ENCODE measurements around the gene ACY1.

Gene ACY1

DNA sequence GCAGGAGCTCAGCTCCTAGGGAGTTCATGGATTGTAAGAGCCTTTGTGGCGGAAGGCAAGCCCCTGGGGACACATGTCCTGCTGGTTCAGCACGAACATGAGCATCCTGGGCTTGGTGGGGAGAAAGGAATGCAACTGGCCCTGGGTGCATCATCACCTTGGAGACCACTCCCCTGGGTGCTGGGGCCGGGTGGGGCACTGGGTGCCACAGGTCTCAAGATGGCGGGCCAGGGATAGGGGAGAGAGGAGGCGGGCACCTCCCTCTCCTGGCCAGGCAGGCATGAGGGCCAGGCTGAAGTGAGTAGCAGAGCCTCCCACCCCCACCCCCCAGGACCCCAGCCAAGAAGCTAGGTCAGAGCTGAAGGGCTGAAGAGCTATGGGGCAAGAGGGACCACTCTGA, 16.8 kb upstream of the ACY1 start:
- peak; percentile 10 to 62 for DNase-seq

DNA sequence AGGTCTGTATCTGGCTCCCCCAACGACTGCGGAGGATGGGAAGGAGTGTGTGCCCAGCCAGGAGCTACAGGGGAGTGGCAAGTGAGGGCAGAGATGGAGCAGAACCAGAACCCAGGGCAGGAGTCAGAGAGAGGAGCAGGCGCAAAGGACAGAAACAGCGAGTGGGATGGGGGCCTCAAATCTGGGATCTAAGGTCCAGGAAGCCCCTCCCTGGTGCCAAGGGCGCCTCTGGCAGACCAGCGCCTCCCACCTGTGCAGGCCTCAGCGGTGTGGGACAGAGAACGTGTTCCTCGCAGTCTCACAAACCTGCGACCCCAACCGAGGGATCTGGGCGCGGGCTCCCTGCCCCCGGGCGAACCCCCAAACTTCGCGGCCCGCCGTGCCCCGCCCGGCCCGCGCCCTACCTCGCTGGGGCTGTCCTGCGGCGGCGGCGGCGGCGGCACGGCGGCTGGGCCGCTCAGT, 16.4 kb upstream of the ACY1 start:
- DNase-seq: peak in 1 of 2 experiments; percentile 57

DNA sequence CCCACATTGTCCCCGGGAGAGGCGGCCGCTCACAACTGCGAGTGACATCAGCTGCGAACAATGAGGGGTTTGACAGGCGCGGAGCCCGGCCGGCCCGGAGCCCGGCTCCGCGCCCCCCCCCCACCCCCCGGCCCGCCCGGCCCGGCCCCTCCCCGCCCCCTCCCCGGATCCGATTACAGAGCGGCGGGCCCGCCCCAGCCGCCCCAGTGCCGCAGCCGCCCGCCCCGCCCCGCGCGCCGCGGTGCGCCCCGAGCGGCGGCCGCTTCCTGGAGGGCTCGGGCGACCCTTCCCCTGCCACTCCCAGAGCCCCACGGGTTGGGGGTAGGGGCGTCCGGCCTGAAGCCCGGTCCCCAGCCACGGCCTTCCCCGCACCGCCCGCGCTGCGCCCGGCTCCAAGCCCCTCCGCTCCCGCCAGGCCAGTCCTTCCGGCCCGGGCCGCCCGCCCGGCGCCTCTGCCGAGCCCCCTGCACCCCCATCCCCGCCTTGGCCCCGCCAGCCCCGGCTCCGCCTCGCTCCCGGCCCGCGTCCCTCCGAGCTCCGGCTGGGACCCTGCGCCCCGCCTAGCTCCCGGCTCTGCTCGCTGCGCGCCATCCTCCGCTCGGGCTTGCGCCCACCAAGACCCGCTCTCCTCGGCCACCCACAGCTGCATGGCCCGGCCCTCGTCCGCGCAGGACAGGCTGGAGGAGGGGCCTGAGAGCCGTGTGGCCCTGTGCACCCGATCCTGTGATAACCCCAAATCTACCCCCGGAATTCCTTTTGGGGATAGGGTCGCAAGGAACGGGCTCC, 15.8 kb upstream of the ACY1 start, which contains the start of gene PCBP4:
TSS of gene PCBP4 (minus strand) at position 71 of the 786 bp plus-strand sequence. CDS start 6,214 bp downstream, outside the sequence.
- peak; percentile 10 to 71 for DNase-seq

DNA sequence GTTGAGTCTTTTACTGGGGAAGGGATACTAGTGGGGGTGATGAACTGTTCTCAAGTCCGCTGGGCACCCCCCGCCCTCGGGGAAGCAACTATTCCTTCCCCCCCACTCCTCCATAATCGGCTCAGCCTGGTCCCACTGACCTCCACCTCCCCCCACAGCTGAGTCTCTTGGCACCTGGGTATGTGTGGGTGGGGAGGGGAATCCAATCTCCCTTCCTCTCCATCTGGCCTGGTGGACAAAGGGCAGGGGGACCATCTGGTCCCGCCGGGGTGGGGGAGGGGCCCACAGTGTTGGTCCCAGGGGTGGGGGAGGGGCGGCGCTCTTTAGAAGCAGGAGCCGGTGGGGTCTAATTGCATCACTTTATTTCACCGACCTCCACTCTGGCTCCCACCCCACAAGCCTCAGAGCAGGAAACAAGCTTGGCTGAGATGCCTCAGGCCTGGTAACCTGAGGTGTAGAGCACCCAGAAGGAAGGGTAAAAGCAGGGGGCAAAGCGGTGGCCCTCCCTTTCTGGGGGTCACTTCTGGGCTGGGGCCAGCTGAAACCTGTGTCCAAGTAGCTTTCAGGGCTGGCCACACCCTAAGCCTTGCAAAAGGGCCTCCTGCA, 15.1 kb upstream of the ACY1 start:
- DNase-seq: peak in 1 of 2 experiments; percentile 50

DNA sequence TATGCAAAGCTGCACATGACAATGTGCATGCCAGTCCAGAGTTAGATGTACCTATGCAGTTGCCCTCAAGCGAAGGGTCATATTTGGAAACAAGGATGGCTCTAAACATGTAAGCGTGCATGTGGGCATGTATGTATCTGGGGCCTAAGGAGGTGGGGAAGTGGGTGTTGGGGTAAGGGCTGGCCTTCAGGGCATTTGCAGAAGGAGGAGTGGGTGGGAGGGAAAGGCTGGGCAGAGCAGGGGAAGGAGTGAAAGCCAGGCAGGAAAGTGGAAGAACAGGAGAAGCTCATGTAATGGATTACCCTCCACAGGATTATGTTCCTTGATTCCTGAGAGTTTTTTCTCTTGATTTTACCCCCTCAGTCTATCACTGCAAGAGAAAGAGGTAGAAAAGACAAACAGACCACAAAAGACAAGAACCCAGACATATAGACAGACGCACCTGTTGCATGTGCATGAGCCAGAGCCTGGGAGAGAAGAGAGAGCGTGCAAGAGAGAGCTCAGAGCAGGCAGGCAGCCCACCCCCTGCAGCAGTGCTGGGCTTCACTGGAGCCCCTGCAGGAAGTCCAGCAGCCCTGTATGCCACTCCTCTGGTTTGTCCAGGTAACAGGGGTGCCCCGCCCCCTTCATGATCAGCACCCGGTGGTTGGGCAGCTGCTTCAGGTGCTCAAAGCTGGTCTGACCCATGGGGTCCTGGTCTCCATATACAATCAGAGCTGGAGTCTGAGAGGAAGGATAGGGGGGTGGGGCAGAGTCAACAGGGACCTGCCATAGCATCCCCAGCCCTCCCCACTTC, 14.3 kb upstream of the ACY1 start:
- no peak for DNase-seq

DNA sequence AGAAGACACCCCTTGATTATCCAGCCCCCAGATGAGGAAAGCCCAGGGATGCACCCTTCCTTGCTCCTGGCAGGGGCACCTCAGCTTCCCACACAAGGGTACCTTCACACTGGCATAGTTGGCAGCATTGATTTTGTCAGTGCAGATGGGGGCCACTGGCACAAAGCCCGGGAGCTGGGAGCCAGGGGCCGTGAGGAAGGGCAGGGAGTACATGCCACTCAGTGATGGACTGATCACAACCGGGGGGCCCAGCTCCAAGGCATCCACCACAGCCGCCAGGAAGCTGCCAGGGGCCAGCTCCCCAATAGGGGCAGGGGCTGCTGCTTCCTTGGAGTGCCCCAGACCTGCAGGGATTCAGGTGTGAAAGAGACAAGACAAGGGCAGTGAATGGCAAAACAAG, 13.5 kb upstream of the ACY1 start:
- DNase-seq: no peak

DNA sequence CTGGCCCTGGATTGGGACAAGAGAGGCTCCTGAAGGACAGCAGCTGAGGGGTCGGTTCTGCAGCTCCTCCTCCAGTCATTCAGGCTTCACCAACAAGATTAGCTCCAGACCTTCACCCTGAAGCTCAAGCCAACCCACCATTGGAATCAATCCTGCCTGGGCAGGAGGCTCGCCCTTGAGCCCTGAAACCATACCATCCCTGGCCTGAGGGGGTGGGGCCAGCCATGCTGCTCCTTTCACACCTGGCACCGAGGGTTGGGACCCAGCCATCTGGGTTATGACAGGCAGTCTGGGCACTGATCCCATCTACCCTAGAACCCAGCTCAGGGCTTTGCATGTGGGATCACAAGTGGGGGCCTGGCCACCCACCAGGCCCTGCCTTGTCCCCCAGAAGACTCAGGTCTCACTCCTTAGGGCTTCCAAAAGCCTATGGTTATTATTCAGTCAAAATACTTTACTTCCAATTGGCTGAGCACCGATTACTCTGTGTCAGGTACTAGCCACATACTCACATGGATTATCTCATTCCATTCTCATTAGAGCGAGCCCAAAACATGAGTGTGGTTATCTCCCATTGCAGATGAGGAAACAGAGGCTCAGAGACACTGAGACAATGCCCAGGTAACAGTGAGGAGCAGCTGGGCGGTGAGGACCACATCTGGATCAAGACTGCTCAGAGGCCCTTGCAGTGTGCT, 12.6 kb upstream of the ACY1 start:
- DNase-seq: no peak

DNA sequence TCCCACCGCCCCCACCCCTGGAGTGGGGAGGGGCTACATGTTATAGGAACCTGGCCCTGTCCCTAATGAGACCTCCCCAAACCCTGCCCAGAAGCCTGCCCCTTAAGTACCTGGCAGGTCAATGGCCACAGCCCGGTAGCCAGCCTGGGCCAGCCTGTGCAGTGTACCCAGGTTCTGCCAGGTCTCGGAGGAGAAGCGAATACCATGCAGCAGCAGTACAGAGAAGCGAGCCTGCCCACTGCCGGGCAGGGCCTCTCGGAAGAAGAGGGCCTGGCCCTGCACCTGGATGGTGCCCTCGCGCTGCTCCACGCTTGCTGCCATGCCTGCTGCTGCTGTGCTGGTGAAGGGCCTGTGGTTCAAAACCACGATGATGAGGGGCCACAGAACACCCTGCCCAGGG, 12.0 kb upstream of the ACY1 start:
- no peak for DNase-seq

DNA sequence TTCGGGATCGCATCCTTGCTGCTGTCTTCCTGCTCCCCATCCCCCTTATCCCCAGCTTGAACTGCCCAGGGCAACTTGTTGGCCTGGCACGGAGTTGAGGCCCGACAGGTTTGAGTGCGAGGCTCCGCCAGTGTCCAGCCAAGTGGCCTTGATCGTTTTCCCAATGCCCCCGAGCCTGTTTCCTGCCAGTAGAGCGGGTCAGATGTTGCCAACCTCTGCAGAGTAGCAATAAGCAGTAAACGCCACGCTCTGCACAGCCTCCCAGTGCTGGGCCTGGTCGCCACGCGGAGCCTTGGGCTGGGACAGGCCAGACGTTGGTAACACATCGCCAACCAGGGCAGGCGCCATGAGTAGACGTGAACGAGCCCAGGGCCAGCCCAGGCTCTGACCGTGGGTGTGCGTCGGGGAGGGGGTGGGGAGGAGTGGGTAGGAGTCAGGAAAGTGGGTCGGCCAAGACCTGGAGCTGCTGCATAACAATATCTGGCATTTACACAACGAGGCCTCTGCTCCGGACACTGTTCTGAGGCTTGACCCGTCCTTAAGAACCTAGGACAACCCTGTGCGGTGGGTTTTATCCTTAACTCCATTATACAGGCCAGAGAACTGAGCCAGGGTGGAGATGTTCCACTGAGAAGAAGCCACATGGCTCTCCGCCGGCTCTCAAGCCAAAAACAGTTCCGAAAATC, 8.9 kb upstream of the ACY1 start:
- peak; percentile 33 to 47 for DNase-seq

DNA sequence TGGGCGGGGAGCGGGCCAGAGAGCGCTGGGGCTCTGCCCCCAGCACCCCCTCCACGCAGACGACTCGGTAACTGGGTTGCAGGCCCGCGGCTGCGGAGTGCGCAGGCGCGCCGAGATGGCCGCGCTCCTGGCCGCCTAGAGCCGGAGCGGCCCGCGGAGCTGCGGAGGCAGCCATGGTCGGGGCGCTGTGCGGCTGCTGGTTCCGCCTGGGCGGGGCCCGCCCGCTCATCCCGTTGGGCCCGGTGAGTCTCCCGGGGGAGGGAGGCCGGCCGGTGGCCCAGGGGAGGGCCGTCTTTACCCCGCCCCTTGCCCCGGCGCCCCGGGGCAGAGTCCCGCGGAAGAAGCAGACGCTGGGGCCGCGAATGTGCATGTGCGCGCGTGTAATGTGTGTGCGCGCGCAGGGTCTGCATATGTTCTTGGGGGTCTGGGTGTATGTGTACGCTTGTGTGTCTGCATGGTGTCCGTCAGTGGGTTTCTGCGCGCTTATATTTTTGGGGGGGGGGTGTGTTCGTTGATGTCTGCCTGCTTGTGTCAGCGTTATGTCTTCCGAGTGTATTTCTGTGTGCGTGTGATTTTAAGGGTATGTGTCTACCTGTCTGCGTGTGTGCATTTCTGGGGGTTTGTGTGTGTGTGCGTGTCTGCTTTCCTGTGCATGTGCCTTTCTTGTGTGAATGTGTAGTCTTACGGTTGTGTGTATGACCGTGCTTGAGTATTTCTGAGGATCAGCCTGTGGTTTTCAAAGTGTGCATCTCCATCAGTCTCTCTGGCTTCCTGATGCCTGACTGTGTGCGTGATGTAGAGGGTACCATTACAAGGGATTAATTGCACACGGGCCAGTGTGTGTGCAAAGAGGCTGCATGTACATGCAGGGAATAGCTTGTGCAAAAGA, 8.1 kb upstream of the ACY1 start, which contains the start of gene ABHD14A:
TSS of gene ABHD14A (plus strand) at position 102 of the 889 bp plus-strand sequence. CDS start at position 174, 72 bp downstream.
- DNase-seq: peak; percentile 51 to 77

DNA sequence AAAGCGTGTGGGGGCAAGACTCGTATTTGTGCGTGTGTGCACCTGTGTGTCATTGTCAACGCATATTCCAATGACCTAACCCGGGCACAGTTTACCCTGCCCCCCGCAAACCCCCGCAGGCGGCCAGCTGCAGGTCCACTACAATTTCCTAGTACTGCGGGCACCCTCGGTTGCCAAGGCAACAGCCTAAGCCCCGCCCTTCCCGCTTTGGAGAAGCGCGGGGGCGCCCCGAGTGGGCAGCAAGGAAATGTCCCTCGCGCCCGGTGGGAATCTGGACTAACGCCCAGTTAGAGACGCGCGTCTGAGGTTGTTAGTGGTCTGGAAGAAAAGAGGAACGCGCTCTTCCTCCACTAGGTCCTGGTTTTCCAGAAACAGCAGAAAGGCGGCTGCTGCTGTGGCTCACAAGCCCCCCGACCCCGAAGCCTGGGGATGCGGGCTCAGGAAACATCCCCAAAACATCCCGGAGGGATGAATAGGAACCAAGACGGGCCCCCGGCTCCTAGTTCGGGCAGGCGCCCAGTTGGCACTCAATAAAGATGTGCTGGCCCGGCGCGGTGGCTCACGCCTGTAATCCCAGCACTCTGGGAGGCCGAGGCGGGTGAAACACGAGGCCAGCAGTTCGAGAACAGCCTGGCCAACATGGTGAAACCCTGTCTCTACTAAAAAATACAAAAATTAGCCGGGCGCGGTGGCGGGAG, 7.3 kb upstream of the ACY1 start:
- peak in 1 of 2 experiments; percentile 68 for DNase-seq

DNA sequence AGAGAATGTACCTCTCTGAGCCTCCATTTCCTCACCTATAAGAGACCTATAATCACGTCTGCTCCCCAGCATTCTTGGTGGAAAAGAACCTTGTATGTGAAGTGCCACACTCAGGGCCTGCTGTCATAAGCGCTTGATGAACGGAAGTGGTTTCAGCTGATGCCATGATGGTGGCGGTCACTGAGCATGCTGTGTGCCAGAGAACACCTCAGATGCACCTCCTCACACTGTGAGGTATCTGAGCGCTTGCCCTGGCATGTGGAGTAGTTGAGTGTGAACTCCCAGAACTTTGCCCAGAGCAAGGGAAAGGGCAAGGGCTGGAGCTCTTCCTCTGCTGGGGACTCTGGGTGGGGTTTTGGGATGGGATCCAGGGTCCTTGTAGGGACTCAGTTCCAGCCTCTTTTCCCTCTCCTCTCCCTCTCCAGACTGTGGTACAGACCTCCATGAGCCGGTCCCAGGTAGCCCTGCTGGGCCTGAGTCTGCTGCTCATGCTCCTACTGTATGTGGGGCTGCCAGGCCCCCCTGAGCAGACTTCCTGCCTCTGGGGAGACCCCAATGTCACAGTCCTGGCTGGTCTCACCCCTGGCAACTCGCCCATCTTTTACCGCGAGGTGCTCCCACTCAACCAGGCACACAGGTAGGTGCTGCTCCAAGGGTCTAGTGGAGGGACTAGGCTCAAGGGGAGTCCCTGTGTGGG, 5.7 kb upstream of the ACY1 start:
- no peak for DNase-seq

DNA sequence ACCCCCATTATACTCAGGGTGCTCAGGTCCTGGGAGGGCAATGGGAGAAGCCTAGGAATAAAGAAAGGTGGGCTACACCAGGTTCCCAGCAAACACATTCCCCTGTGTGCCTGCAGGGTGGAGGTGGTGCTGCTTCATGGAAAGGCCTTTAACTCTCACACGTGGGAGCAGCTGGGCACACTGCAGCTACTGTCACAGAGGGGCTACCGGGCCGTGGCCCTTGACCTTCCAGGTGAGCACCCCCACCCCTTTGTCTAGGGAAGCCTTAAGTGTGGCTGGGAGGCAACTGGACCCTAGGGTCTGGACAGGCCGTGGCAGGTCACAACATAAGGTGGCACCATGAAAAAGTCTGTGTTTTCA, 5.2 kb upstream of the ACY1 start:
- DNase-seq: no peak

DNA sequence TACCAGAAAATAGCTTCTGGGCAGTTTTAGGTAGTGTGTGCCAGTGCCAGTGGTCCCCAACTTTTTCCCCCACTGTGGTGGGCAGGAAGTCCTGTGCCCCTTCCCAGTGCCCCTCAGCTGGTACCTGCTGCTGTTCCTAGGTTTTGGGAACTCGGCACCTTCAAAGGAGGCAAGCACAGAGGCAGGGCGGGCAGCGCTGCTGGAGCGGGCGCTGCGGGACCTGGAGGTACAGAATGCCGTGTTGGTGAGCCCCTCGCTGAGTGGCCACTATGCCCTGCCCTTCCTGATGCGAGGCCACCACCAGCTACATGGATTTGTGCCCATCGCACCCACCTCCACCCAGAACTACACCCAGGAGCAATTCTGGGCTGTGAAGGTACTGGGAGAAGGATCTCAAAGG, 3.1 kb upstream of the ACY1 start:
- no peak for DNase-seq

DNA sequence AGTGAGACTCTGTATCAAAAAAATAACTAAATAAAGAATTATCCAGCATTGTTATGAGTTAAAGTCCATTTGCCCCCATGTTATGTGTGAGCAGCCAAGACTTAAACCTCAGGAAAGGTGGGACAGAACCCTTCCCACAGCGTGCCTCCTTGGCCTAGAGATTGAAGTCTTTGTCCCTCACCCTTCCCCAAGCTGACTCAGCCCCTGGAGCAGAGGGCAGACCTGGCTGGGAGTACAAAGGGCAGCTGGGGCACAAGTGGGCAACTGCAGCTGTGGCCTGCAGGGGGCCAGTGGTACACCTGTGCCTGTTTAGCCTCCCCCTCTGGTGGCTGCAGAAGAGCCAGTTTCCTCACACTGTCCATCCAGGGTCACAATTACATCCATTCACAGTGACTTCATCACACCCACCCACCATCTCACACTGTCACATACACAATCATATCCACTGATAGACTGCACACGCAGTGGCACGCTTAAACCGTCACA, 940 bp upstream of the ACY1 start:
- DNase-seq: peak; percentile 66 to 80

DNA sequence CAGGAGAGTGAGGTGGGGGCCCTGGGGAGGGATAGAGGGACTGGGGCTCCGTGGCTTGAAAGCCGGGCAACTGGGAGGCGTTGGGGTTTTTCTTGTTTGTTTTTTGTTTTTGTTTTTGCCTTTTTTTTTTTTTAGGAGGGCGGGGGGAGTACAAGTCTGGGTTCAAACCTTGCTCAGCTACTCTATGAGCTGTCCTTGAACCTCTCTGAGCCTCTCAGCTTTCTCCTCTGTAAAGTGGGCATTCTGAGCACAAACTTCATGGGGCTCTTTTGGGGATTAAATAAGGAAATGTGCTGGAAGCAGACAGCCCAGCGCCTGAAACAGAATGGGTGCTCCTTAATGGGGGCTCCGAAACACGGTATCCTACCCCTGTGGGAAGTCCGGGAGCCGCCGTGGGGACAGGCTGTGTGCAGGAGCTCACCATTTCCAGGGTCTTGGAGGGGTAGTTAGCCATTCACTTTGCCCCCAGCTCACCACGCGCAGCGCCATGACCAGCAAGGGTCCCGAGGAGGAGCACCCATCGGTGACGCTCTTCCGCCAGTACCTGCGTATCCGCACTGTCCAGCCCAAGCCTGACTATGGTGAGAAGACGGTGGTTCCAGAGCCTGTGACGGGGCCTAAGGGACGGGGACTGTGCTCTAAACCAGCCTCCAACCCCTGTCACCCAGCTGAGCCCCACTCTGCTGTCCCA, 388 bp downstream of the ACY1 start:
- DNase-seq: no peak

DNA sequence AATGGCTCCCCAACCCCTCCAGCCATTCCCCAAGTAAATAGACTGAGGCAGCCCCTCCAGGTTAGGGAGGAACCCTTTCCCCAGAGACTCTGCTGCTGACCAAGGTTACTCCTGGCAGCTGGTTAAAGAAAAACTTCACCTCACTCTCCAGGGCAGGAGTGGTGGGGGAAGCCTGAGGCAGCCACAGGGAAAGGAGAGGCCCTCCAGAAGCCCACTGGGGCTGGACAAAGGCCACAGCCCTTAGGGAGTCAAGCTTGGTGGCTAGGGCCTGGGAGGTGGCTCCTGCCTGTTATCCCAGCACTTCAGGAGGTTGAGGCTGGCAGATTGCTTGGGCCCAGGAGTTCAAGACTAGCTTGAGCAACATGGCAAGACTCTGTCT, 923 bp downstream of the ACY1 start:
- DNase-seq: no peak

DNA sequence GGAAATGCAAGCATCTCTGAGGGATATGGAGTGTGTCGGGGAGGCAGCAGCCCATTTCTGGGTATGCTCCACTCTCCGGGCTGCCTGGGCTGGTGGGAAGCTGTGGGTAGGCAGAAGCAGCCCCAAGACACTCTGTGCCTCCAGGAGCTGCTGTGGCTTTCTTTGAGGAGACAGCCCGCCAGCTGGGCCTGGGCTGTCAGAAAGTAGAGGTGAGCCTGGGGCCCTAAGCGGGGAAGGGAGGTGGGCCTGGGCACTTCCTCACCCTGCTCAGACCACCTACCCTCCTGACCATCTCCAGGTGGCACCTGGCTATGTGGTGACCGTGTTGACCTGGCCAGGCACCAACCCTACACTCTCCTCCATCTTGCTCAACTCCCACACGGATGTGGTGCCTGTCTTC, 1.7 kb downstream of the ACY1 start:
- no peak for DNase-seq

Data from NCI-H526 (cell line).